HG03103 (cell line): ENCODE data around the gene IGSF3.
"Not testable (repeated sequence)": the region's sequence is repeated elsewhere in the genome, so short reads cannot be mapped to it uniquely, and the experiment has no call there.

Experiments used
- ATAC-seq: cut with Tn5 transposase; IDR thresholded peaks from one replicate; pipeline ENCODE4 v1.9.1; 2021; ENCODE audit warnings: low read depth; ENCODE audit not compliant: unreplicated experiment

Gene IGSF3

GRCh38 chr1:116631996-116632925, 35.3 kb downstream of the IGSF3 start:
- not testable (repeated sequence) for ATAC-seq

GRCh38 chr1:116631554-116631953, 36.0 kb downstream of the IGSF3 start:
- not testable (repeated sequence) for ATAC-seq

GRCh38 chr1:116630057-116630456, 37.5 kb downstream of the IGSF3 start:
- ATAC-seq, result not testable (repeated sequence)

- ATAC-seq, result not testable (repeated sequence)
Measured at GRCh38 chr1:116629441-116629840, 38.1 kb downstream of the IGSF3 start.

GRCh38 chr1:116628448-116628847, 39.1 kb downstream of the IGSF3 start:
- ATAC-seq, result no peak

GRCh38 chr1:116627357-116627756, 40.2 kb downstream of the IGSF3 start:
- not testable (repeated sequence) for ATAC-seq

GRCh38 chr1:116626915-116627314, 40.6 kb downstream of the IGSF3 start:
- ATAC-seq, result not testable (repeated sequence)

- not testable (repeated sequence) for ATAC-seq
Measured at GRCh38 chr1:116625155-116625554, 42.4 kb downstream of the IGSF3 start.

- no peak for ATAC-seq
Measured at GRCh38 chr1:116624040-116624439, 43.5 kb downstream of the IGSF3 start.

- ATAC-seq, result not testable (repeated sequence)
Measured at GRCh38 chr1:116622496-116622895, 45.0 kb downstream of the IGSF3 start.

- ATAC-seq, result not testable (repeated sequence)
Measured at GRCh38 chr1:116621756-116622155, 45.8 kb downstream of the IGSF3 start.

- not testable (repeated sequence) for ATAC-seq
Measured at GRCh38 chr1:116620392-116620791, 47.1 kb downstream of the IGSF3 start.

GRCh38 chr1:116619106-116619505, 48.4 kb downstream of the IGSF3 start:
- ATAC-seq, result not testable (repeated sequence)

GRCh38 chr1:116617808-116618207, 49.7 kb downstream of the IGSF3 start:
- ATAC-seq, result not testable (repeated sequence)

GRCh38 chr1:116613825-116614224, 53.7 kb downstream of the IGSF3 start:
- ATAC-seq, result not testable (repeated sequence)

GRCh38 chr1:116609801-116610371, 57.6 kb downstream of the IGSF3 start:
- not testable (repeated sequence) for ATAC-seq

- not testable (repeated sequence) for ATAC-seq
Measured at GRCh38 chr1:116608841-116609240, 58.7 kb downstream of the IGSF3 start.

- ATAC-seq, result not testable (repeated sequence)
Measured at GRCh38 chr1:116608151-116608550, 59.4 kb downstream of the IGSF3 start.

- ATAC-seq, result not testable (repeated sequence)
Measured at GRCh38 chr1:116607463-116607862, 60.1 kb downstream of the IGSF3 start.

GRCh38 chr1:116606067-116606466, 61.5 kb downstream of the IGSF3 start:
- not testable (repeated sequence) for ATAC-seq

- ATAC-seq, result no peak
Measured at GRCh38 chr1:116605315-116605714, 62.2 kb downstream of the IGSF3 start.

- not testable (repeated sequence) for ATAC-seq
Measured at GRCh38 chr1:116604408-116604807, 63.1 kb downstream of the IGSF3 start.
